ENCODE results near the gene SUGCT.
"Not testable (repeated sequence)": the region's sequence is repeated elsewhere in the genome, so short reads cannot be mapped to it uniquely, and the experiment has no call there.

SUGCT gene

GRCh38 chr7:40122940-40123254 lies 11.9 kb upstream of the SUGCT start:
- no peak for TF ChIP-seq CTCF (conservative IDR thresholded peaks at IDR 0.05)
- H3K27ac ChIP-seq = no peak overlapping the region

GRCh38 chr7:40133561-40134427 lies 1.0 kb upstream of the SUGCT start:
- H3K27ac ChIP-seq = peak overlapping the region; percentile 93
- no peak for TF ChIP-seq CTCF (conservative IDR thresholded peaks at IDR 0.05)

- H3K27ac ChIP-seq = peak overlapping the region; percentile 93
- no peak for TF ChIP-seq CTCF (conservative IDR thresholded peaks at IDR 0.05)
These were observed 459 bp downstream of the SUGCT start for GRCh38 chr7:40135317-40135610.

- TF ChIP-seq CTCF (conservative IDR thresholded peaks at IDR 0.05) = no peak
These were observed 2.8 kb downstream of the SUGCT start for GRCh38 chr7:40137563-40137962.

GRCh38 chr7:40138973-40139372 lies 4.2 kb downstream of the SUGCT start:
- H3K27ac ChIP-seq = no peak overlapping the region
- TF ChIP-seq CTCF (conservative IDR thresholded peaks at IDR 0.05) = no peak

More at GRCh38 chr7:40137563-40137962, 2.8 kb downstream of the SUGCT start:
- H3K27ac ChIP-seq = no peak overlapping the region

GRCh38 chr7:40139891-40140290 lies 5.1 kb downstream of the SUGCT start:
- not testable (repeated sequence) for H3K27ac ChIP-seq

GRCh38 chr7:40141916-40142315 lies 7.1 kb downstream of the SUGCT start:
- not testable (repeated sequence) for H3K27ac ChIP-seq

GRCh38 chr7:40145596-40146130 lies 10.9 kb downstream of the SUGCT start:
- H3K27ac ChIP-seq = not testable (repeated sequence)

- no peak for TF ChIP-seq CTCF (conservative IDR thresholded peaks at IDR 0.05)
- no peak overlapping the region for H3K27ac ChIP-seq
These were observed 12.8 kb downstream of the SUGCT start for GRCh38 chr7:40147371-40148246.

GRCh38 chr7:40148247-40148580 lies 13.4 kb downstream of the SUGCT start:
- not testable (repeated sequence) for H3K27ac ChIP-seq
